ENCODE data around the gene AGAP5.
A peak's percentile ranks its signal among the peaks of the same experiment; 100 is the strongest.

The AGAP5 gene

DNA sequence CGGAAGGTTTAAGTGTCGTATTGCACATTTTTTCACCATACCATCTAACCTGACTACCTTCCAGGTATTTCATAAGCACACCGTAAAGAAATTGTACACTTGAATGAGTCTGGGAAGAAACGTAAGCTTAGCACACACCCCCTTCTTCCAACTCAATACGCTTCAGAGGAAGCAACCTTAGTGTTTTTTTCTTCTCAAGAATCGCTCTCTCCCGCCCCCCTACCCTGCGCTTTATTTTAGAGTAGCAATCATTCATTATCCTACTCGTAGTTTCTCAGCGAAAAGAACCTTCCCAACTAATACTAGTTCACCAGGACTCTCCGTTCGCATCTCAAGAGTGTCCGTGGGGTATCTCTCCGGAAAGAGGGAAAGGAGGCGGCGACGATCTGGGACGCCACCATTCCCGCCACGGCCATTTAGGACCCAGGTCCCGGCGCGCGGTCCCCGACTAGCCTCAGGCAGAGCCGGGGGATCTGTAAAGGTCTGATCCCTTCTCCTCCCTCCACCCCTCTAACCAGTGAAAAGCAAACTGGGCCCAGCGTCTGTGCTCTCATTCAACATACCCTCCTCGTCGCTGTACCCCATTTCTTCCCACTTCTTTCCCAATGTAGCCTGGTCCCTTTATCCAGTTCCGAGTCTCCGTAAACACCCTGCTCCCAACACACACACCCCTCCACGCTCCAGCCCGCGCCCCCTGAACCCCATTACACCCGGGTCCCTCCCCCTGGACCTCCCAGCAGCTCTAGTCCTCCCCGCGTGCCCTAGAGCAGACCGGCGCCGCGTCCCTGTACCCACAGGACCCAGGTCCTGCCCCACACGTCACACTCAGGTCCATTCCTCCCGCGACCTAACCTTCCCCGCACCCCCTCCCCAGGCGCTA, 72.7 kb downstream of the AGAP5 start:
- no peaks in the 10 kb centered on the region for H3K9me2 ChIP-seq (ENCODE audit: low read depth, low read length)
- H3K4me3 ChIP-seq (ENCODE audit: low read depth, low read length, poor library complexity, severe bottlenecking), result peak overlapping the region; percentile 90
- H3K27me3 ChIP-seq (ENCODE audit: insufficient read depth, low read length), result no peaks in the 10 kb centered on the region
- H3K79me2 ChIP-seq (ENCODE audit: insufficient read depth, low read length), result no peaks in the 10 kb centered on the region
- H3K9me3 ChIP-seq (ENCODE audit: low read length), result no peaks in the 10 kb centered on the region
- no peaks in the 10 kb centered on the region for H3K36me3 ChIP-seq (ENCODE audit: insufficient read depth, low read length)
- peak overlapping the region; percentile 88 for H3K4me2 ChIP-seq (ENCODE audit: low read length)
- H2AFZ ChIP-seq (ENCODE audit: low read length), result peak overlapping the region; percentile 65
- peak overlapping the region; percentile 90 for H3K9ac ChIP-seq (ENCODE audit: low read length)
- no peaks in the 10 kb centered on the region for H4K20me1 ChIP-seq (ENCODE audit: insufficient read depth, low read length)
- peaks cover 25% of the 10 kb centered on the region for H3K4me1 ChIP-seq (ENCODE audit: insufficient read depth, low read length, severe bottlenecking)
- TF ChIP-seq, protein P1, sequence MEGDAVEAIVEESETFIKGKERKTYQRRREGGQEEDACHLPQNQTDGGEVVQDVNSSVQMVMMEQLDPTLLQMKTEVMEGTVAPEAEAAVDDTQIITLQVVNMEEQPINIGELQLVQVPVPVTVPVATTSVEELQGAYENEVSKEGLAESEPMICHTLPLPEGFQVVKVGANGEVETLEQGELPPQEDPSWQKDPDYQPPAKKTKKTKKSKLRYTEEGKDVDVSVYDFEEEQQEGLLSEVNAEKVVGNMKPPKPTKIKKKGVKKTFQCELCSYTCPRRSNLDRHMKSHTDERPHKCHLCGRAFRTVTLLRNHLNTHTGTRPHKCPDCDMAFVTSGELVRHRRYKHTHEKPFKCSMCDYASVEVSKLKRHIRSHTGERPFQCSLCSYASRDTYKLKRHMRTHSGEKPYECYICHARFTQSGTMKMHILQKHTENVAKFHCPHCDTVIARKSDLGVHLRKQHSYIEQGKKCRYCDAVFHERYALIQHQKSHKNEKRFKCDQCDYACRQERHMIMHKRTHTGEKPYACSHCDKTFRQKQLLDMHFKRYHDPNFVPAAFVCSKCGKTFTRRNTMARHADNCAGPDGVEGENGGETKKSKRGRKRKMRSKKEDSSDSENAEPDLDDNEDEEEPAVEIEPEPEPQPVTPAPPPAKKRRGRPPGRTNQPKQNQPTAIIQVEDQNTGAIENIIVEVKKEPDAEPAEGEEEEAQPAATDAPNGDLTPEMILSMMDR (IDR thresholded peaks at IDR 0.05; ENCODE audit: low read length), result no peak
- TF ChIP-seq EZH2 (IDR thresholded peaks at IDR 0.05; ENCODE audit: borderline replicate concordance, low read length), result no peak
- no peaks in the 10 kb centered on the region for H3F3A ChIP-seq (ENCODE audit: insufficient read depth, low read length)
- H3K27ac ChIP-seq (ENCODE audit: low read depth, low read length, poor library complexity, severe bottlenecking), result peak overlapping the region; percentile 5
